Hematopoietic multipotent progenitor cell treated with erythropoietin and hydrocortisone succinate and interleukin-3 and kit ligand, for 15 days (in vitro differentiated cells): ENCODE results near the gene FLRT1.

Experiments
- DNase-seq: peaks from one replicate; pipeline ENCODE4 v3.0.0-alpha.2; 2015; ENCODE audit warnings: low spot score

FLRT1 gene

DNA sequence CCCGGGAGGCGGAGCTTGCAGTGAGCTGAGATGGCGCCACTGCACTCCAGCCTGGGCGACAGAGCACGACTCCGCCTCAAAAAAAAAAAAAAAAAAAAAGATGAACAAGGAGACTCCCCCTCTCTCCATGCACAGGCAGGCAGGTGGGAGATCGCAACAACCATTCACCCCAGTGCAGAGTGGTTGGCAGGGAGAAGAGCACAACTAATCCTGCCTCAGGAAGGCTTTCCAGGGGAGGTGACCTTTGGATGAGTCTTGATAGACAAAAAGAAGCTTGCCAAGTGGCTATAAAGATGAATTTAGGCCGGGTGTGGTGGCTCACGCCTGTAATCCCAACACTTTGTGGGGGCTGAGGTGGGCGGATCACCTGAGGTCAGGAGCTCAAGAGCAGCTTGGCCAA lies 30.0 kb downstream of the FLRT1 start:
- no peak for DNase-seq

DNA sequence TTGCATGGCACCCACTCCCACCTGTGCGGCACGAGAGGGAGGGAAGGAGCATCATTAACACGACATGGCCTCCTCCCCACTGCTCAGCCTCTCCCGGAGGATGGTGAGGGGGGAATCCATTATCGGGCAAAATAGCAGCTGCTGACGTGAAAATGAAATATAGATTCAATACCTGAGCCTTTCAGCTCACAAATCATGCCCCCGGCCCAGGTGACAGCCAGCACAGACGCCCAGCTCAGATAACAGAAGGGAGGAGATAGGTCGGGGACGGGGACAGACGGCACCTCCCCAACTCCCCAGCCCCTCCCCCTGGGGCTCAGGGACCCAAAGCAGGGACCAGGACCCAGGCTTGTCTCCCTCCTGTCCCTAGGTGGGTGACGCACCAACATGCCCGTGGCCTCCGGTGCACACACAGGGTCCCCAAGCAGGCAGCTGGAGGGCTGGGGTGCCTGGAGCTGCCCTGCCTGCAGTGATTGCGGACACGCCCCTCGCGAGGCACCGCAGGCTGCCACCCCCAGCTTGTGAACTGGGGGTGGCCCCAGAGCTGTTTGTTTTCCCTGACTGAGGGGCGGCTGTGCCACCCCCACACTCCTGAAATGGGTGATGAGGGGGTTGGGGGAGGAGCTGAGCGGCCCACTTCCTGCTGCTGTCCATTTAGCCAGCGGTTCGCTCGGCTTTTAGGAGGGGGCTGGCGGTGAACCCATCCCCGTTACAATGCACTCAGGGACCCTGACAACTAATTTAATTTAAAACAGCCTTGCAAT lies 31.7 kb downstream of the FLRT1 start:
- DNase-seq: no peak

DNA sequence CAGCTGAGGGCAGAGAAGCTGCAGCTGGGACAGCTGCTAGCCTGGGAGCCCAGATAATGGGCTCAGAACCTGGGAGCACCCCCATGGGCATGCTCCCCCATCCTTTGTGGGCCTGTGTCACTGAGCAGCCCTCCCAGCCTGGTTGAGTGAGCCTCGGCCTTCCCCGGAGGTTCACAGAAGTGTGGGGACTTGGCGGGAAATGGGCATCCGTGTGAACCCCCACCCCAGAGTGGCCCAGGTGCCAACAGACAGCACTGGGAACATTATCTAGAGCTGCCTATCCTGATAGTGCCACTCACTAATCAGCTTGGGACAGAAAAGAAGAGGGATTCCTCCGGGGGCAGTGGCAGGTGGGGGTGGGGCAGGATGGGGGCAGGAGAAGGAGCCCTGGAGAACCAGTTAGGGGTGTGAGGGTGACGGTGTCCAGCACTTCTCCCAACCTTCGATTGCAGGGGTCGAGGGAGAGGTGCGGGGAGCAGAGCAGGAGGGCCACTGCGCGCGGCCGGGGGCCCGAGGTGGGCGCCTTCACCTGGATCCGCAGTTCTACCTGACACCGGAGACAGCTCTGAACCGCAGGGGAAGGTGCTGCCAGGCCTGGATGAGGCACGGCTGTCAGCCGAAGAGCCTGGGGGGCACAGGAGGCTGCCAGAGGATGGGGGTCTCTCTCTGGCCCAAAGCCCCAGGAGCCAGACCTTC lies 33.1 kb downstream of the FLRT1 start:
- DNase-seq: no peak

DNA sequence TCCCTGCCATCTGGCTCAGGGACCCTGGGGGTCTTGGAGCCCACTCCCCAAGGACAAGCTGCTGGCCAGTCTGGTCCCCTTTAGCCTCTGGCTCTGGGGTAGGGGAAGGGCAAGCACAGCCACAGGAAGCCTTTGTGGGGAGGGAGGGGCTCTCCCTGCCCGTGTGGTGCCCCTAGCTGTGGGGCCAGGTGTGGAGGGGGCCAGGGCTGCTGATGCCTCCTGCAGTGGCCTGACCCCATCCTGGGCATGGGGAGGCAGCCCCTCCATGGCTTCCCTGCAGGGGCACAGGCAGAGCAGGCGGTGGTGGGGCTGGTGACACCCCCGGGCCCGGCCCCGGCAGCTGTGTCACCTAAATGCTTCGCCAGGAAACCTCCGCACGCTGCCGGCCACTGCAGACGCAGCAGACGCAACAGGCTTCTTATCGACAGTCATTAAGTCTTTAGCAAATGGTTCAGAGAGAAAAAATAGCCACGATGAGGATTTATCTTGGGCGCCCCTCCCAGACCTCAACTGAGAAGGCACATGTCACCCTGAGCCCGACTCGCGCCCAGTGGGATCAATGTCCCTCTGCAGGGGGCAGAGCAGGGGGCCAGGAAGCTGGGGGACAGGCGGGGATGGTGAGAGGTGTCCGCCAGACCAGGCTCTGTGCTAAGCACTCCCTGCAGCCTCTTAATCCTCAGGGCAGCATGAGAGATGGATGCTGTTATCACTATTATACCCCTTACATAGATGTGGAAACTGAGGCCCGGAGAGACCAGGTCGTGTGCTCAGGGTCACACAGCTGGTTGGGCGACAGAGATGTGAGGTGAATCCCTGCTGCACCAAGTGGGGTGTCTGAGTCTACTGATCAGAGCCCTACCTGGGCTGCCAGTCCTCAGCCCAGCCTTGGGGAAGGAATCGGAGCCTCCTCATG lies 33.9 kb downstream of the FLRT1 start:
- DNase-seq: no peak

DNA sequence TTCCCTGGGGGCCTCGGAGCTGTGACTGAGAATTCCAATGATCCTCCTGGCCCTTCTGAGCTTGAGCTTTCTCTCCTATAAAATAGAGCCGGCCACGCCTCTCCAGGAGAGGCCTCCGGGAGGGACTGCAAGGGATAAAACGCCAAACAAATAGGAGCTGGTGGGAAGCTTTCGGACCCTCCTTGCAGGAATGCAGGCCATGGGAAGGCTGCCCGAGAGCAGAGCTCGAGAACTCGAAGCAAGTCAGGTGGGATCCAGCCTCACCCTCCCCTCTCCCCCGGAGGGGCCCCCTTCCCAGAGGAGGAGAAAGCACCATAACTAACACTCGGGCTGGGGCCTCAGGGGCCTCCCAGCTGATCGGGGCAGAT lies 34.6 kb downstream of the FLRT1 start:
- no peak for DNase-seq

DNA sequence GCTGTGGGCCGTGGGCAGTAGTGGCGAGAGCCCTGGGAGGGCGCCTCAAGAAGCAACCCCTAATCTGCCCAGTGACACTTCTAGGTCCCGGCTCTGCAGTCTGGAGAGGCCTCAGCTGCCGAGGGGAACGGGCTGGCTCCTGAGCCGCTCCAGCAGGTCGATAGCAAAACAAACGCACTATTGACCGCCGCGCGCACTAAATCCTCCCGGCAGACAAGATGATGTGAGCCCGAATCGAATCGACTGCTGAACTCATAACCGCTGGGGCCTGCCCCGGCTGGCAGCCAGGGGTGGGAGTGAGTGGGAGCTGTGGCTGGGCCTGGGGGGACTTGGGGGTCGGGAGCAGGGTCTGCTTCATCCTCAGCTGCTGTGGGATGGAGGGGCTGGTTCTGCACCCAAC lies 36.1 kb downstream of the FLRT1 start:
- DNase-seq: no peak

DNA sequence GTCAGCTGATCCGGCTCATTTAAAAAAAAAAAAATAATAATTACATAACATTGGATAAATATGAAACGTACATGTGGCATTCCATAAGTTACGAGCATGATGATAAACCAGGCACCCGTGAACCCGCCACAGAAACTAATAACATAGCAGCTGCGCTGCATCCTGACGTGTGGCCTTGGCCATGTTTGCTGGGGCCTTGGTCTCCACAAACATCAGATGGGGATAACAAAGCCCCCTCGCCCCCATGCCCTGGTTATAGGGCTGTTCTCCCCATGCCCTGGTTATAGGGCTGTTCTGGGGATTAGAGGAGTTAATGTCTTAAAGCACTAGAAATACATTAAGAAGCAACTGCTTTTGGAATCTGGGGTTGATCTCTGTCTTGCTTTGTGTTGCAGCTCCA lies 36.7 kb downstream of the FLRT1 start:
- DNase-seq: no peak

DNA sequence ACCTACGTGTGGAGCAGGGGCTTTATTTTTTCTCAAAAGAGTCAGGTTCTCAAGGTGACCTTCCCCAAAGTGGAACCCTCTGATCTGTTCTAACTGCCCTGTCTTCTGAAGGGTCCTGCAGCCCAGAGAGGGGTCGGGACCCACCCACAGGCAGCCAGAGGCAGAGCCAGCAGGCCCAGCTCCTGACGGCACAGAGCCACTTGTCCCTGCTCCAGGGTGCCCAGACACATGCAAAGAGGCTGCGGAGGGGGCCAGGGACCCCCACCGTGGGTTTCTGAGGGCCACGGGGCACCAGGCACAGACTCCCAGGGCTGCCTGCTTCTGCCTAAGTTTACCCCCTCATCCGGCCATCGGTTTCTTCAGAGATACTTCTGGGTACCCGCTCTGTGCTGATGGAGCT lies 37.1 kb downstream of the FLRT1 start:
- no peak for DNase-seq

DNA sequence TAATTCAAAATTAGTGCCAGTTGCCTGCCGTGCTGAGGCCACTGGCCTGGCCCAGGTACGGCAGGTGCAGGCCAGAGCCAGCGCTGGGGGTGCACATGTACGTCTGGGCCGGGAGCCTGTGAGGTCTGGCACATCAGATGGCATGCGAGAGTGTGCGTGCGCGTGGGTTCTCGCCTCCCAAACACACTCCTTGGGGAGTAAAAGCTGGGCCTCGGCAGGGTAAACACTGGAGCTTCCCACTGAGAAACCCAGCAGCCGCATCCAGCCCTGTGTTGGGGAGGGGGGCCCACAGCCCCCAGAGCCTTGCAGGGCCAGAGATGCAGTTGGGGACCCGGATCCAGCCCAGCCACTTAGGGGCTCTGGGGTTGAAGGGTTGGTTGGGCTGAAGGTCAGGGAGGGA lies 37.8 kb downstream of the FLRT1 start:
- DNase-seq: no peak

DNA sequence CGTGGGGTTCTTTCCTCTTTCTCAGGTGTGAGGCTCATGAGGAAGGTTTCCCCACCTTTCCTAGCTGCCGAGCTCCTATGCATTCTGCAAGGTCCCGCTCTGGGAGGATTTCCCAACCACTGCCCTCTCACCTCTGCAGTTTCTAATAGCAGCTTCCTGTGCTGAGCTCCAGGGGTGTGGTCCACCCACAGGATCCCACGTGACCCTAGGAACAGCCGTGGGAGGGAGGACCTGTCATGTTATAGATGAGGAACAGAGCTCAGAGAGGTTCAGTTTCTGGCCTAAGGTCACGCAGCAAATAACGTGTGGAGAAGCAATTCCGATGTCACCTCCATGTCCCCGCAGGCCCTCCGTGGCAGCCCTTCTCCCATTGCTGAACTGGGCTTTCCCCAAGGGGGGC lies 38.5 kb downstream of the FLRT1 start:
- DNase-seq: no peak

DNA sequence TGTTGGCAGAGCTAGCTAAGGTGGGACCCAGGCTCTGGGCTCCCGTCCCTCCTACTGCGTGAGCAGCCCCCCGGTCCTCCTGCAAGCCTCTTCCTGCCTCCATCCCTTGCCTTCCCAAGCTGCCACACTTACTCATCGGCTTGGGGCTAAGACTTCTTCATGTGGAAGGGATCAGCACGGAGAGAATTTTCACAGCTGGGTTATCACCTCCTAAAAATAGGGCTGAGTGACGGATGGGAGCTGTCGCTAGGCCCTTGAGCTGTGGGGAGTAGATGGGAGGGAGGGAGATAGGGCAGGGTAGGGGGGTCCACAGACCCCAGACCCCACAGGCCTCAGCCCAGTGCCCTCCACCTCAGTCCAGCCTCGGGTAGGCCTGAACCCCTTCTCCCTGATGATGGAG lies 41.0 kb downstream of the FLRT1 start:
- DNase-seq: no peak

DNA sequence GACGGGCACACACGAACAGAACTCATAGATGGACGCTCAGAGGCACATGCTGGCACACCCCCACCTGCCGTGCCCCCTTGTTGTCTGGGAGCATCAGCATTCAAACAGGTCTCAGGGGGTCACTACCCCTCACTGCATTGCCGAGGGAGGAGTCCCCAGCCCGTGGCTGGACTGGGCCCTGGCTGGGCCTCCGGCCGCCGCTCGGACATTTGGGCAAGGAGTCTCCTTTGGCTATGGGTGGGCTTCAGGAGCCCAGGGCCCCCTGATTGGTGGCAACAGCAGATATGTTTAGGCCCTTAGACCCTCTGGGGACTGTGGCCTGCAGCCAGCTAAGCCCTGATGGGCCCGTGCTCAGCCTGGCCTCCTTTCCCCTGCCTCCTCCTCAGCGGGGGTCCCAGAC lies 41.9 kb downstream of the FLRT1 start:
- no peak for DNase-seq

DNA sequence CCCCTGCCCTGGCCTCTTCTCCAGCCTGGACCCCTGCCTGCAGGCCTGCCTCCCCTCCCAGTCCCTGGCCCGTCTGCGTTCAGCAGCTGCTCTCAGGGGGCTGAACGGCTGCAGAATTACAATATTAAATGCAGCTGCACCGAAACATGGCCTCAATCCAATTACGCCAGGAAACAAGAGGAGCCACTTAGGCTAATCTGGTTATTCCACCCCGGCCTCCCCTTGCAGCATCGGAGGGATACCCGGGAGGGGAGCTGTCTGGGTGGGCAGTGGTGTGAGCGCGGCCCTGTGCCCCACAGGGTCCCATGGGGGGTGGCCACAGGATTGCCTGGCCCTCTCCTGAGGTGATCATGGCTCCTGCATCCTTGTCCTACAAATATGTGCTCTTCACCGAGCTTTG lies 42.6 kb downstream of the FLRT1 start:
- DNase-seq: no peak

DNA sequence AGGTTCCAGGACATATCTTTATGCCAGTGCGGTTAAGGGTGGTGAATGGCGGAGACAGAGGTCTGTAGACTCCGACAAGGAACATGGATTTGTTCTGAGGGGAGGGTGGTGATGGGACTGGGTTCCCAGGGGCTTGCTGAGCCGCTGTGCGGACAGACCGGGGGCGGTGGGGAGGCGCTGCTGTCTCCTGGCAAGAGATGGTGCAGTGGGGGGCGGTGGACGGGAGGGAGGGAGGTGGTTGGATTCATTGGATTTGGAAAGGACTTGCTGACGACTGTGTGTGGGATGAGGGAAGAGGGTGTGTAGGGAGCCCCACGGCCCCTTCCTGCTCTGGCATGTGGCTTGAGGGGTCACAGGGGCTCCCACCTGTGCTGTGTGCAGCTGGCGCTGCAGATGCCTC lies 43.2 kb downstream of the FLRT1 start:
- no peak for DNase-seq

DNA sequence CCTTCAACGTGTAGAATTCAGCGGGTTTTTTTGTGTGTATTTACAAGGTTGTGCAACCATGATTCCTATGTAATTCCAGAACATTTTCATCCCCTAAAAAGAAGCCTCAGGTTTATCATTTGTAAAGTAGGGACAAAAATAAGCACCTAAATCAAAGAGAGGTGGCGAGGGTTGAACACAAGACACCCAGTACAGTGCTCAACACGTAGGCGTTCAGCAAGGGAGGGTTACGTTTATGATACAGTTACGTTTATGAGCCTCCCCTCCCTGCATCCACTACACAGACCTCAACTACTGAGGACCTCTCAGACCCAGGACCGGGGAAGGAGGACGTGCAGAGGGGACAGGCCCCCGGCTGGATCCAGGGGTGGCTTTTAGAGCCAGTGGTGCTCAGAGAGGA lies 44.7 kb downstream of the FLRT1 start:
- no peak for DNase-seq

DNA sequence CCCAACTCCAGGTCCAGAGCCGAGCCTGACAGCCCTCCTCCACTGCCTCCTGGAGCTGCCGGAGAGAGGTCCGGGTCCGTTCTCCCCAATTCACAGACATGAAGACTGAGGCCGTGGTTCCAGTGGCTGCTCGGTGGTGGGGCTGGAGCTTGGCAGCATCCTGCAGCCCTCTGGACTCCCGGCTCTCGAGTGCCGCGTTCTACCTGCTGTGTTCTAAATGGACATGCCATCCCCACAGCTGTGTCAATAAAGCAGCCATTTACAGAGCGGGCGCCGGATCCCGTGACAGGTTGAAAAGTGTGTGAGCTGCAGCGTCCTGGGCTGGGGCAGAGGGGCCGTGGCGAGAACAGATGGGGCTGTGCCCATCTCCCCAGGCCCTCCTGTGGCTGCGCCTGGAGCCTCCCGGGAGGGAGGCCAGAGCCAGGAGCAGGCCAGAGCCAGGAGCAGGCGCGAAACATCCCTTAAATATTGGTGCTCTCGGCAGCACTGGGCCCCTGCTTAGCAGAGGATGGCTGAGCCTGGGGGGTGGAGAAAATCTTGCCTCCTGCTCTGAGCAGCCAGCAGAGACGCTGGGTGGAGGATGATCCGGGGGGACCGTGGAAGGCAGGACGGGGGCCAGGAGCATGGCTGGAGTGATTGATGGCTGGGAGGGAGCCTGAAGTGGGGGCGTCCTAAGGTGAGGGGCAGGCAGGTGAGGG lies 46.2 kb downstream of the FLRT1 start:
- no peak for DNase-seq

DNA sequence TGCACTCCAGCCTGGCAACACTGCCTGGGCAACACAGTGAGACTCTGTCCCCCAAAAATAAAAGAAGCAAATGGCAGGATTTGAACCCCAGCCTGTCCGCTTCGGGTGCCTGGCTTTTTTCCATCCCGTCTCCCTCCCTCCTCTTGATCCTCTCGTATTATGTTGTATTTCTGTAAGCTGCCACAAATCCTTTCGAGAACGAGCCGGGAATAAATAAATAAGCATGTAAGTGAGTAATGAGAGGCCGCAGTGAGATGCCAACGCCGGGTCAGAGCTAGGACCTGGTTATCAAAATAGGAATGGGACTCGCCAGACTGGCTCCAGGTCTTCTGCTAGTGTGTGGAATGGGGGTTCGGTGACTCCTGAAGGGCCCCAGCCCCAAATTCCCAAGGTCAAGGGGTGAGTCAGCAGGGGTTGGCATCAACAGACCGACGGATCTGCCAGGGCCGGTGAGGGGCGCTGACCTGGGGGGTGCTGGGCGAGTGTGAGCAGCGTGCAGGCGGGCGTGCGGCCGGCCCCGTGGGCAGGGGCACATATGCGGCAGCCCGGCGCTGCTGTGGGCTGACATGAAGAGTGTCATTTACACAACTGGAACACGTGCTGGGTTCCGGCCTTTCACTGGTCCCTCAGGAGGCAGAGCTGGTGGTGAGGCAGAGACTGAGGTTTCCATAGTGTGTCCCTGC lies 47.8 kb downstream of the FLRT1 start:
- DNase-seq: no peak

DNA sequence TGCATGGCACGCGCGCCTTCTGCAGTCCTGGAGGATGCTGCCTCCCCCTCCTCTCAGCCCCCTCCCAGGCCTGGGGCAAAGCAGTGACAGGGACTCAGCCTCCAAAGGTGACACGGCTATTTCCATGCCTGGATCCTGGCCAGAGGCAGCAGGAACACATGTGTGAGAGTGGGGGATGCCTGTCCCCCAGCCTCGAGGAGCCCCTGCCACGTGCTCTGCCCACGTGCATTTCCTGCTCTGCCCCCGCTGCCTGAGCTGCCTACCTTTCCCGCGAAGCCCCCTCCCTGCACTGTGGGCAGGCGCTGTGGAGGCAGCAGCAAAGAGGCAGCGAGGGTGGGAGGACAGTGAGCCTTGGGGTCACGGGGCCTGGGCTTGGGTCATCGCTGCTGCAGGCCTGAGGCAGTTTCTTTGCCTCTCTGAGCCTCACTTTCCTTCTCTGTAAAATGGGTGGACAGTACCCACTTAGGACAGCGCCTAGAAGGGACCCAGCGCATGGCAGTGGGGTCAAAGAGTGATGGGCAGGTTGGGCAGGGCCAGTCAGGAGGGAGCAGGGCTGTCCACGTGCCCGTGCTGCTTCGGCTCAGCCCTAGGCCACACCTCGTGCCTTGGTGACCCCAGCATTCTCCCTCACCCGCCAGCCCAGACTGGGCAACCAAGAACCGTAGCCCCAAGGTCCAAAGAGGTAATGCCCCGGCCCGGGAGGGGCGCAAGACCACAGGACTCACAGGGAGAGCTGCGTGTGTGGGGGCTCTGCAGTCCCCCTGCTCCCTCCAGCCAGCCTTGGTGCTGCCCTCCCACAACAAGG lies 48.6 kb downstream of the FLRT1 start:
- DNase-seq: no peak

DNA sequence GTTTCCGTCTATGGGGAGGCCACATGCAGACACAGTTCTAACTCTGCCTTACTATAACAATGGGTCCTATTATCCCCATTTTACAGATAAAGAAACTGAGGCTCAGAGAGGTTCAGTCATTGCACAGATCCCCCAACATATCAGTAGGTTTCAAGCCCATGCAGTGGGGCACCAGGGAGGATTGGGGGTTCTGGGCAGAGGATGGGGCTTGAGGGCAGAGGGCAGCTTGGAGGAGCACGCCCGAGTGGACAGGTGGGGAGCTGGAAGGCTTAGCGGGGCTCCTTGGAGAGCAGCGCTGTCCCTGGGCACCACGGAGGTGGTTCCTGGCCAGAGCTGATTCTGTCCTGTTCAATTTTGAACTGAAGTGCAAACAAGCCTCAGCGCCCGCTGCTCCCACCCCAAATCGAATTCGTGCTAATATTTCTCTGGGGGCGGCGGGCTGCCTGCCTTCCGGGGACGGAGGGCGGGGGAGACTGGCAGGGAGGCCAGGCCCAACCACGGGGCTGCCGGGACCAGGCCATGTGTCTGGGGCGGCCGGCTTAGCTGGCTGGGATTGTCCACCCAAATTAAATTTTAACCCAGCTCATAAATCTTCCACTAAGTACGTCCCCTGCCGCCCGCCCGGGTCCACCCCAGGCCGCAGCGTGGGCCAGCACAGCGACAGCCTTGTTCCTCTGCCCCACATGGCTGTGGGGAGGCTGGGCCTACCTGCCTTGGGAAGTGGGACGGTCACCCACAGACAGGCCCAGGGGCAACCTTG lies 49.4 kb downstream of the FLRT1 start:
- DNase-seq: no peak
